HG03469 (cell line): Measurements from ENCODE around the gene CASZ1.

Experiments
- ATAC-seq: cut with Tn5 transposase; IDR thresholded peaks from one replicate; pipeline ENCODE4 v1.9.1; 2021; ENCODE audit warnings: mild to moderate bottlenecking, moderate library complexity, moderate number of reproducible peaks; ENCODE audit not compliant: unreplicated experiment

The CASZ1 gene

GRCh38 chr1:10710489-10710888 lies 86.0 kb downstream of the CASZ1 start:
- ATAC-seq, result no peak

- no peak for ATAC-seq
These were observed 86.8 kb downstream of the CASZ1 start for GRCh38 chr1:10709646-10710045.

- no peak for ATAC-seq
These were observed 87.3 kb downstream of the CASZ1 start for GRCh38 chr1:10709165-10709564.

GRCh38 chr1:10708757-10709156 lies 87.7 kb downstream of the CASZ1 start:
- no peak for ATAC-seq

- ATAC-seq, result no peak
These were observed 89.2 kb downstream of the CASZ1 start for GRCh38 chr1:10707208-10707607.

GRCh38 chr1:10706376-10706913 lies 90.0 kb downstream of the CASZ1 start:
- no peak for ATAC-seq

GRCh38 chr1:10705953-10706352 lies 90.5 kb downstream of the CASZ1 start:
- no peak for ATAC-seq

GRCh38 chr1:10704368-10704882 lies 92.0 kb downstream of the CASZ1 start:
- ATAC-seq, result no peak

- ATAC-seq, result no peak
These were observed 92.7 kb downstream of the CASZ1 start for GRCh38 chr1:10703702-10704101.

GRCh38 chr1:10701145-10701544 lies 95.3 kb downstream of the CASZ1 start:
- no peak for ATAC-seq

GRCh38 chr1:10699470-10699835 lies 97.0 kb downstream of the CASZ1 start:
- no peak for ATAC-seq

- ATAC-seq, result no peak
These were observed 97.5 kb downstream of the CASZ1 start for GRCh38 chr1:10698726-10699469.

GRCh38 chr1:10697621-10698160 lies 98.8 kb downstream of the CASZ1 start:
- ATAC-seq, result no peak

GRCh38 chr1:10696977-10697376 lies 99.5 kb downstream of the CASZ1 start:
- ATAC-seq, result no peak

GRCh38 chr1:10694633-10695627 lies 101.5 kb downstream of the CASZ1 start:
- no peak for ATAC-seq

- no peak for ATAC-seq
These were observed 102.2 kb downstream of the CASZ1 start for GRCh38 chr1:10694274-10694632.

GRCh38 chr1:10693497-10694273 lies 102.8 kb downstream of the CASZ1 start:
- ATAC-seq, result no peak

GRCh38 chr1:10693152-10693496 lies 103.3 kb downstream of the CASZ1 start:
- ATAC-seq, result no peak

GRCh38 chr1:10692401-10693021 lies 103.9 kb downstream of the CASZ1 start:
- no peak for ATAC-seq

GRCh38 chr1:10691740-10692125 lies 104.7 kb downstream of the CASZ1 start:
- ATAC-seq, result no peak
